ENCODE measurements around the gene DNAJC4. TPM values are rescaled to one million over a fixed set of nuclear protein-coding genes. Genes with fewer than 3 reads are reported as not detected.

DNAJC4 gene
- total and polyA plus RNA-seq, 3 experiments from 2014 or later, result 25.5 to 28.7 (median 26.4) TPM

- Histone ChIP-seq H3K36me3 (ENCODE audit: insufficient read depth, low read length) (no peaks in the 10 kb centered on the region), H3K9me3 (ENCODE audit: low read length) (no peaks in the 10 kb centered on the region), H3K4me1 (ENCODE audit: insufficient read depth, low read length) (peaks cover 26% of the 10 kb centered on the region), H3K27ac (ENCODE audit: low read depth, low read length) (no peak overlapping the region), H3K27me3 (ENCODE audit: insufficient read depth, low read length, poor library complexity, severe bottlenecking) (no peaks in the 10 kb centered on the region), H3K4me3 (ENCODE audit: low read length) (no peak overlapping the region)
- CTCF ChIA-PET, result interaction anchor here (0.9 to 4.0 kb wide), 15 partner anchors 11 to 186 kb away, joined by 3 to 34 read pairs (median 5); partner anchors contain the start of genes FERMT3, NUDT22 and TRPT1
- H3K36me3 Mint-ChIP-seq, result peaks cover 0 to 16% (median 0%) of the 10 kb centered on the region in 3 donors
- H3K9me3 Mint-ChIP-seq, result no peaks in the 10 kb centered on the region
- DNase-seq, result peak in 3 of 5 donors; percentile 26 to 54 (median 45)
- POLR2A ChIA-PET, result interaction anchor here (0.6 to 4.9 kb wide), 11 partner anchors 19 to 385 kb away, joined by 3 to 53 read pairs (median 6); partner anchors contain the start of genes BAD, DNAJC4, FERMT3 and FKBP2
- H3K27me3 Mint-ChIP-seq, result peaks cover 0 to 5% of the 10 kb centered on the region in 2 donors
- H3K27ac Mint-ChIP-seq, result peak overlapping the region in 1 of 8 donors; percentile 83
- peaks cover 28 to 45% (median 32%) of the 10 kb centered on the region in 3 donors for H3K4me1 Mint-ChIP-seq
- no peak overlapping the region for H3K4me3 Mint-ChIP-seq
Observed at GRCh38 chr11:64186492-64187165, 43.7 kb upstream of the DNAJC4 start.

- peak overlapping the region in 4 of 8 donors; percentile 14 to 35 (median 18) for H3K27ac Mint-ChIP-seq
- H3K9me3 ChIP-seq (ENCODE audit: low read length), result no peaks in the 10 kb centered on the region
- no peaks in the 10 kb centered on the region for H3K9me3 Mint-ChIP-seq
- H3K4me1 ChIP-seq (ENCODE audit: insufficient read depth, low read length), result peaks cover 19% of the 10 kb centered on the region
- peaks cover 49% of the 10 kb centered on the region for H3K36me3 ChIP-seq (ENCODE audit: insufficient read depth, low read length)
- H3K27me3 Mint-ChIP-seq, result no peaks in the 10 kb centered on the region
- POLR2A ChIA-PET, result no interaction called here
- DNase-seq, result no peak
- no peak overlapping the region for H3K4me3 Mint-ChIP-seq
- no peaks in the 10 kb centered on the region for H3K27me3 ChIP-seq (ENCODE audit: insufficient read depth, low read length, poor library complexity, severe bottlenecking)
- peaks cover 14 to 31% (median 29%) of the 10 kb centered on the region in 3 donors for H3K4me1 Mint-ChIP-seq
- H3K27ac ChIP-seq (ENCODE audit: low read depth, low read length), result no peak overlapping the region
- no peak overlapping the region for H3K4me3 ChIP-seq (ENCODE audit: low read length)
- peaks cover 13 to 65% (median 14%) of the 10 kb centered on the region in 3 donors for H3K36me3 Mint-ChIP-seq
- CTCF ChIA-PET, result interaction anchor here (1.3 to 1.4 kb wide), 2 partner anchors 14 to 112 kb away, joined by 4 read pairs; partner anchors contain the start of gene FERMT3
Observed at GRCh38 chr11:64192434-64192833, 37.9 kb upstream of the DNAJC4 start.

GRCh38 chr11:64196626-64197025 lies 33.7 kb upstream of the DNAJC4 start:
- H3K27me3 ChIP-seq (ENCODE audit: insufficient read depth, low read length, poor library complexity, severe bottlenecking), result no peaks in the 10 kb centered on the region
- CTCF ChIA-PET, result interaction anchor here (2.4 to 2.6 kb wide), 2 partner anchors 9 to 104 kb away, joined by 5 to 11 read pairs; partner anchors contain the start of gene FERMT3
- H3K36me3 Mint-ChIP-seq, result peaks cover 19 to 86% (median 20%) of the 10 kb centered on the region in 3 donors
- H3K27ac ChIP-seq (ENCODE audit: low read depth, low read length), result no peak overlapping the region
- no peaks in the 10 kb centered on the region for H3K27me3 Mint-ChIP-seq
- POLR2A ChIA-PET, result interaction anchor here (0.6 kb wide), 1 partner anchor 11 kb away, joined by 3 read pairs; no protein-coding TSS in a partner anchor
- H3K36me3 ChIP-seq (ENCODE audit: insufficient read depth, low read length), result peaks cover 68% of the 10 kb centered on the region
- H3K4me3 Mint-ChIP-seq, result no peak overlapping the region
- H3K4me3 ChIP-seq (ENCODE audit: low read length), result no peak overlapping the region
- no peaks in the 10 kb centered on the region for H3K9me3 Mint-ChIP-seq
- H3K9me3 ChIP-seq (ENCODE audit: low read length), result no peaks in the 10 kb centered on the region
- peak overlapping the region in 3 of 8 donors; percentile 19 to 52 (median 19) for H3K27ac Mint-ChIP-seq
- DNase-seq, result no peak
- peaks cover 5% of the 10 kb centered on the region for H3K4me1 ChIP-seq (ENCODE audit: insufficient read depth, low read length)
- H3K4me1 Mint-ChIP-seq, result peaks cover 5 to 13% (median 13%) of the 10 kb centered on the region in 3 donors

- Mint-ChIP-seq H3K27ac (peak overlapping the region in 2 of 8 donors; percentile 12 to 61), H3K4me3 (no peak overlapping the region), H3K27me3 (no peaks in the 10 kb centered on the region), H3K36me3 (peaks cover 22 to 90% (median 25%) of the 10 kb centered on the region in 3 donors), H3K9me3 (no peaks in the 10 kb centered on the region), H3K4me1 (peaks cover under 1 to 5% (median 4%) of the 10 kb centered on the region in 3 donors)
- H3K4me1 ChIP-seq (ENCODE audit: insufficient read depth, low read length), result no peaks in the 10 kb centered on the region
- no peak for DNase-seq
- no peak overlapping the region for H3K4me3 ChIP-seq (ENCODE audit: low read length)
- ChIA-PET POLR2A (no interaction called here), CTCF (interaction anchor here (1.8 to 2.4 kb wide), 2 partner anchors 11 to 102 kb away, joined by 4 to 5 read pairs; no protein-coding TSS in a partner anchor)
- H3K9me3 ChIP-seq (ENCODE audit: low read length), result no peaks in the 10 kb centered on the region
- H3K27ac ChIP-seq (ENCODE audit: low read depth, low read length), result no peak overlapping the region
- H3K27me3 ChIP-seq (ENCODE audit: insufficient read depth, low read length, poor library complexity, severe bottlenecking), result no peaks in the 10 kb centered on the region
- H3K36me3 ChIP-seq (ENCODE audit: insufficient read depth, low read length), result peaks cover 73% of the 10 kb centered on the region
Observed at GRCh38 chr11:64198511-64198910, 31.8 kb upstream of the DNAJC4 start.

- no peak overlapping the region for H3K4me3 ChIP-seq (ENCODE audit: low read length)
- H3K27ac ChIP-seq (ENCODE audit: low read depth, low read length), result no peak overlapping the region
- Mint-ChIP-seq H3K27me3 (no peaks in the 10 kb centered on the region), H3K4me1 (peaks cover 20 to 29% (median 21%) of the 10 kb centered on the region in 3 donors), H3K36me3 (peaks cover 19 to 73% (median 23%) of the 10 kb centered on the region in 3 donors), H3K4me3 (no peak overlapping the region), H3K27ac (peak overlapping the region in 4 of 8 donors; percentile 4 to 88 (median 36)), H3K9me3 (no peaks in the 10 kb centered on the region)
- POLR2A ChIA-PET, result interaction anchor here (0.7 kb wide), 1 partner anchor 28 kb away, joined by 3 read pairs; no protein-coding TSS in a partner anchor
- H3K9me3 ChIP-seq (ENCODE audit: low read length), result no peaks in the 10 kb centered on the region
- CTCF ChIA-PET, result interaction anchor here (0.7 to 10.4 kb wide), 4 partner anchors 101 to 256 kb away, joined by 3 to 281 read pairs (median 4); partner anchors contain the start of genes CATSPERZ, ESRRA, PRDX5 and TRMT112
- no peak for DNase-seq
- peaks cover 53% of the 10 kb centered on the region for H3K36me3 ChIP-seq (ENCODE audit: insufficient read depth, low read length)
- H3K4me1 ChIP-seq (ENCODE audit: insufficient read depth, low read length), result peaks cover 25% of the 10 kb centered on the region
- no peaks in the 10 kb centered on the region for H3K27me3 ChIP-seq (ENCODE audit: insufficient read depth, low read length, poor library complexity, severe bottlenecking)
Observed at GRCh38 chr11:64201543-64201942, 28.8 kb upstream of the DNAJC4 start.

- peak overlapping the region in 2 of 8 donors; percentile 12 to 92 for H3K27ac Mint-ChIP-seq
- POLR2A ChIA-PET, result interaction anchor here (0.6 to 5.7 kb wide), 2 partner anchors 17 to 49 kb away, joined by 3 to 53 read pairs; partner anchors contain the start of genes PLCB3 and STIP1
Observed at GRCh38 chr11:64202992-64203391, 27.4 kb upstream of the DNAJC4 start.

GRCh38 chr11:64203421-64204079 lies 26.8 kb upstream of the DNAJC4 start:
- POLR2A ChIA-PET, result interaction anchor here (0.6 to 5.7 kb wide), 7 partner anchors 15 to 114 kb away, joined by 3 to 69 read pairs (median 35); partner anchors contain the start of genes FKBP2, NUDT22, PLCB3 and PRDX5
- Mint-ChIP-seq H3K9me3 (no peaks in the 10 kb centered on the region), H3K36me3 (peaks cover 12 to 68% (median 17%) of the 10 kb centered on the region in 3 donors), H3K4me3 (peak overlapping the region in 2 of 7 donors; percentile 32 to 48), H3K27ac (peak overlapping the region in 5 of 8 donors; percentile 12 to 92 (median 60)), H3K4me1 (peaks cover 16 to 45% (median 27%) of the 10 kb centered on the region in 3 donors), H3K27me3 (no peaks in the 10 kb centered on the region)
- Histone ChIP-seq H3K27ac (ENCODE audit: low read depth, low read length) (no peak overlapping the region), H3K36me3 (ENCODE audit: insufficient read depth, low read length) (peaks cover 38% of the 10 kb centered on the region), H3K27me3 (ENCODE audit: insufficient read depth, low read length, poor library complexity, severe bottlenecking) (no peaks in the 10 kb centered on the region), H3K4me3 (ENCODE audit: low read length) (no peak overlapping the region), H3K9me3 (ENCODE audit: low read length) (no peaks in the 10 kb centered on the region), H3K4me1 (ENCODE audit: insufficient read depth, low read length) (peaks cover 33% of the 10 kb centered on the region)
- no peak for DNase-seq
- CTCF ChIA-PET, result interaction anchor here (1.5 to 10.4 kb wide), 18 partner anchors 15 to 449 kb away, joined by 4 to 281 read pairs (median 9); partner anchors contain the start of genes CATSPERZ, DNAJC4, ESRRA and NUDT22

More at GRCh38 chr11:64202992-64203391, 27.4 kb upstream of the DNAJC4 start:
- Histone ChIP-seq H3K27ac (ENCODE audit: low read depth, low read length) (no peak overlapping the region), H3K9me3 (ENCODE audit: low read length) (no peaks in the 10 kb centered on the region), H3K4me1 (ENCODE audit: insufficient read depth, low read length) (peaks cover 28% of the 10 kb centered on the region), H3K27me3 (ENCODE audit: insufficient read depth, low read length, poor library complexity, severe bottlenecking) (no peaks in the 10 kb centered on the region), H3K36me3 (ENCODE audit: insufficient read depth, low read length) (peaks cover 39% of the 10 kb centered on the region), H3K4me3 (ENCODE audit: low read length) (no peak overlapping the region)
- H3K4me1 Mint-ChIP-seq, result peaks cover 16 to 39% (median 25%) of the 10 kb centered on the region in 3 donors
- CTCF ChIA-PET, result interaction anchor here (1.7 to 10.4 kb wide), 5 partner anchors 19 to 129 kb away, joined by 5 to 281 read pairs (median 62); partner anchors contain the start of genes CATSPERZ, ESRRA, NUDT22 and PPP1R14B
- no peaks in the 10 kb centered on the region for H3K9me3 Mint-ChIP-seq
- H3K36me3 Mint-ChIP-seq, result peaks cover 12 to 72% (median 17%) of the 10 kb centered on the region in 3 donors
- H3K4me3 Mint-ChIP-seq, result no peak overlapping the region
- H3K27me3 Mint-ChIP-seq, result no peaks in the 10 kb centered on the region
- no peak for DNase-seq

All from CD8-positive, alpha-beta memory T cell (primary cell).